Epithelial cell of prostate (primary cell): ENCODE results near the gene CYB561A3.
"Not testable (repeated sequence)": the region's sequence is repeated elsewhere in the genome, so short reads cannot be mapped to it uniquely, and the experiment has no call there.

ENCODE experiments used
- DNase-seq: peaks from one replicate; pipeline ENCODE4 v3.0.0-alpha.2; 2011; ENCODE audit warnings: low read depth, low spot score
- H3K27ac ChIP-seq: fragments of 450-650 bp; 2 replicates; pipeline ENCODE4 v1.5.1; 2017; ENCODE audit warnings: mild to moderate bottlenecking

Gene CYB561A3, protein sequence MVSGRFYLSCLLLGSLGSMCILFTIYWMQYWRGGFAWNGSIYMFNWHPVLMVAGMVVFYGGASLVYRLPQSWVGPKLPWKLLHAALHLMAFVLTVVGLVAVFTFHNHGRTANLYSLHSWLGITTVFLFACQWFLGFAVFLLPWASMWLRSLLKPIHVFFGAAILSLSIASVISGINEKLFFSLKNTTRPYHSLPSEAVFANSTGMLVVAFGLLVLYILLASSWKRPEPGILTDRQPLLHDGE

DNA sequence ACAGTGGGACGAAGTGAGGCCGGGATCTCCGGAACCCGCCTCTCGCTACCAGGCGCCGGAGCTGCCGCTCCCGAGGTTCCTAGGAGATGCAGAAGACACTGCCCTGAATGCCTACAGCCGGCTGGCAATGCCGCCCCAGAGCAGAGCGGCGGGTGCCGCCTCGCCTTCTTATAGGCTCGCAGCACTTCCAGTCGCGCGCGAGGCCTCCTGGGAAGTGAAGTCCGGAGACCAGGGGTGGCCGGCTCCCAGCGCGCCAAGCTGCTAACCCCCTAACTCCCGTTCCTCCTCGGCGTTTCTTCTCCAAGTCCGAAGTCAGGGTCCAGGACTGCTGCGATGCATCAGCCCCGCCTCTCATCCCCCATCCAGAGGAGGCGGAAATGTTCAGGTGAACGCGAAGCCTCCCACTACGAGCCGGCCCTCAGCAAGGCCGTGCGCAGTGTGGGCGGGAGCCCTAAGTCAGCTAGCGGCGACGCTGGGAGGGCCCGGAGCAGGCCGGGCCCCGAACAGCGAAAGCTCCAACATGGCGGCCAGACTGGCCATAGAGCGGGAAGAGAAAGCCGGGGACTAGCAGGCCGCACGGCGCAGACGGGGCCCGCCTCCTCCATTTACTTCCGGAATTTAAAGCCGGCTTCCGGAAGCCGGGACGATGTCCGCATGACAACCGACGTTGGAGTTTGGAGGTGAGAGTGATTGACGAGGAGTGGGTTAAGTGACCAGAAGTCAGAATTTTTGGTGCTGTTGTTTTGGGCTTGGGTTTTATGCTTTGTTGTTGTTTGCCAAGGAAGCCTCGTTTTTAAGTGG lies at the start of gene CYB561A3, which contains the start of gene TMEM138:
Gene CYB561A3, minus strand, starts transcription at position 142 of the 801 bp plus-strand sequence. CDS start 5,169 bp downstream, outside the sequence.
Gene TMEM138, plus strand, starts transcription at position 634 of the 801 bp plus-strand sequence. CDS start 2,017 bp downstream, outside the sequence.
- peak; percentile 69 for DNase-seq
- peak within 1 kb of the TSS; percentile 94 for H3K27ac ChIP-seq

- H3K27ac ChIP-seq, result no peak overlapping the region
- no peak for DNase-seq
Measured at GRCh38 chr11:61406991-61407728, 45.5 kb upstream of the CYB561A3 start.

DNA sequence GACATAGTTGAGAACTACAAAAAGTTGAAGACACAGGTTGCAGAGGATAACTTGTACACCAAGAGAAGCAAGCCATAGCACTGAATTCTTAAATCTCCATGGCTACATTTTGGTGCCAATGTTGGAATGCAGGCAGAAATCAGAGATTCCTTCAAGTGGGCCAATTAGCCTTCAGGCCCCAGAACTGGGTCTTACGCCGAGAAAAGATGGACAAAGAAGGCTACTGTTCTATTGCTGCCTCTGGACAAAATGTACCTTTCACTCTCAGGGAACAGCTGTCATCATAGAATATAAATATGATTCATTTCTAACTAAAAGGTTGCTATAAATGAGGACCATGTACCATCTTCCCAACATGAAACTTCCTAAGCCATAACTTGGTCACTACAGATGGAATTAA lies 44.4 kb upstream of the CYB561A3 start:
- H3K27ac ChIP-seq, result no peak overlapping the region
- DNase-seq, result no peak

DNA sequence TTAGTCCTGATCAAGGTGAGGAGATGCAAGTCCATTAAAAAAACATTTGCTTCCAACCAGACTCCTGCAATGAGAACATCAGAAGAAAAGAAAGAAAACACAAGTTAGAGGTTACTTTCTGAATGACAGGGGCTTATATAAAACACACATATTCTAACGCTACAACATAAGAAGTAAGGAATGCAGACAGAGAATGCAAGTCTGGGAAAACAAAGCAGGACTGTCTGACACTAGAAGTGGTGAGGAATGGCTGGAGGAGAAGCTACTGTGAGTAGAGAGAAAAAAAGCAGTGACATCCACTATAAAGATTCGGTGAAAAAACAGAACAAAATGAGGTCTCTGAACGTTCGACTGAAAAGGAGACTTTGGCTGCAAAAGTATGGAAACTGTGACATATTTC lies 43.0 kb upstream of the CYB561A3 start:
- H3K27ac ChIP-seq, result no peak overlapping the region
- DNase-seq, result no peak

GRCh38 chr11:61404103-61404502 lies 42.4 kb upstream of the CYB561A3 start:
- no peak for DNase-seq
- no peak overlapping the region for H3K27ac ChIP-seq

DNA sequence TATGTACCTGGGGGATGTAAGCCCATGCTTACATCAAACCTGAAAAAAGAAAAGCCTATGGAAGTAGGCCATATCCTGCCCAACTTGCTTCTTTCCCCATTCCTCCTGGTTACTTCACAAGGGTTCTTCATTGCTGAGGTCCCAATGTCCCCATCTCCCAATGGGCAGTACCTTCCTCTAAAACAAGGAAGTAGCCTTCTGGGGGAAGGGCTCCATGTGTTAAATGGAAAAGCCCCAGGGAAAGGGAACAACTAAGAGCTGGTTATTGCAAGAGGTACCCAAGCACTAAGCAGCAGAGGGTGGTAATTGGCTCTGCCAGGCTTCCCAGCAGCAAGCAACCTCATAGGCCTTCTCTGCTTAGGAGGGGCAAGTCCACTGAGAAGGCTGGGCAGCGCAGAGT lies 42.0 kb upstream of the CYB561A3 start:
- H3K27ac ChIP-seq, result no peak overlapping the region
- DNase-seq, result no peak

GRCh38 chr11:61401573-61401972 lies 39.9 kb upstream of the CYB561A3 start:
- H3K27ac ChIP-seq, result no peak overlapping the region
- DNase-seq, result no peak

GRCh38 chr11:61401173-61401572 lies 39.5 kb upstream of the CYB561A3 start:
- H3K27ac ChIP-seq, result no peak overlapping the region
- DNase-seq, result no peak

- DNase-seq, result no peak
Measured at GRCh38 chr11:61392981-61393595, 31.4 kb upstream of the CYB561A3 start.

DNA sequence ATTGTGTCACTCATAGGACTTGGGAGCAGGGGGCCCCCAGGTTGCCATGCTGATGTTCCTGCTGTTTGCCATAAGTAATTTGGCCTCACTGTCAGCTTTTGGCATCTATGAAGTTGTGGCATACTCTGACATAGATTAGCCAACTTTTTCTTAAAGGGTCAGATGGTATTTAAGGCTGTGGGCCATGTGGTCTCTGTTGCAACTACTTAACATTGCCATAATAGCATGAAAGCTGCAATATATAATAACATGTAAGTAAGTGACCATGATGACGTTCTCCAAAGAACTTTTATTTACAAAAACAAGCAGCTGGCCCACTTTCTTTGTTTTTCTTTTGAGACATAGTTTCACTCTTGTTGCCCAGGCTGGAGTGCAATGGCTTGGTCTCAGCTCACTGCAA lies 28.5 kb upstream of the CYB561A3 start:
- no peak for DNase-seq

More at GRCh38 chr11:61392981-61393595, 31.4 kb upstream of the CYB561A3 start:
- H3K27ac ChIP-seq, result peak overlapping the region; percentile 70

DNA sequence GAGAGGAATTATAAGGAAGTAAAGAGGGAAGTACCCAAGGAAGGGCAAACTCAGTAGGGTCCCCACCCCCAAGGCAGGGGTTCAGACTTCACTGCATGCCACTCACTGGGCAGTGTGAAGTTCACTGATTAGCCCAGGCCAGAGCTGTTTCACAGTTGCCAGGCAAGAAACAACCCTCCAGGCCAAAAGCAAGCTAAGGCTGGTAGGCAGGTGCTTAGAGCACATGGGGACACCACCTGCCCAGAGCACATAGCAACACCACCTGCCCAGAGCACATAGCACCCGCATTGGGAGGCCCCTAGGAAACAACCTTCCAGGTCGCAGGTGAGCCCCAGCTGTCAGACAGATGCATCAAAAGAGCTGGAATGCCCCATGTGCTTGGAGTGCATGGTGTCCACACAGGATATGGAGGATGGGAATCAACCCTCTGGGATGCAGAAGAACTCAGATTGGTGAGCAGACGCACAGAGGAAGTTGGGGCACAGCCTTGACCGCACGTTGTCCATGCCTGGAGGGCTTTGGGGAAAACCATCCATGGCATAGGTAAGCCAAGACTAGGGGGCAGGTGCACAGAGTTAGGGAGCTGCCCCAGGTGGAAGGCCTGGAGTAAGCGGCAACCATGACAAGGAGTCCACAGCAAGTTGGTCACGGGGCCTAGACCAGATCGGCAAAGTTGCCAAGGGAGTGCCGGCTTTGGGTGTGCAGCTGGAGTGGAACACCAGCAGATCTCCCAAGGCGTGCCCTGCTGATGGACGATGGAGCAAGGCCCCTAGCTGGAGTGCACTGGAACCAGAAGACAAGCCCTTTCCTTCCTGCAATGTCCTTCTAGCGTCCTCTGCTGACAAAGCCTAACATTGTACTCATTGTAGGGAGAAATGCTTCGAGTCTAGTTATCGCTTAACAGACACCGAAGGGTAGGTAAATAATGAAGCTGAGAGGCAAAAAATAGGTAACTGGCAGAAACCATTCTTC lies 22.9 kb upstream of the CYB561A3 start:
- H3K27ac ChIP-seq, result no peak overlapping the region
- no peak for DNase-seq

More for the DNA sequence above, 28.5 kb upstream of the CYB561A3 start:
- H3K27ac ChIP-seq, result no peak overlapping the region

GRCh38 chr11:61383859-61384258 lies 22.2 kb upstream of the CYB561A3 start:
- DNase-seq, H3K27ac ChIP-seq: not testable (repeated sequence)

- no peak overlapping the region for H3K27ac ChIP-seq
- DNase-seq, result no peak
Measured at GRCh38 chr11:61380884-61381283, 19.2 kb upstream of the CYB561A3 start.

DNA sequence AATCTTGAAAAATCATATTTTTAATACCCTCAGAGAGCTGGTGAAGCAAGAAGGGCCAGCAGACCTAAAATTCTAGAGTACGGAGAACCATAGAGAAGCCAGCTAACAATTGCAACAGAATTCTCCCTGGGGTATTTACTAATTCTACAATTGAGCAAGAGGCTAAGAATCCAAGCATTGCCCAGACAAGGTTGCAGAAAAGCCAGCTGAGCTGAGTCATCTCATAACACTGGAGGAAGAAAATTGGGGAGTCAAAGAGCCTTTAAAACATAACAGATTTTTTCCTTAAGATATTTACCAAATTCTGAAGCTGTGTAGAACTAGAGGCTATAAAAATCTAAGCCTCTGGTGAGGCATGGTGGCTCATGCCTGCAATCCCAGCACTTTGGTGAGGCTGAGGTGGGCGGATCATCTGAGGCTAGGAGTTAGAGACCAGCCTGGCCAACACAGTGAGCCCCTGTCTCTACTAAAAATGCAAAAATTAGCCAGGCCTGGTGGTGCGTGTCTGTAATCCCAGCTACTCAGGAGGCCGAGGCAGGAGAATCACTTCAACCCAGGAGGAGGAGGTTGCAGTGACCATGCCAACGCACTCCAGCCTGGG lies 17.1 kb upstream of the CYB561A3 start:
- H3K27ac ChIP-seq, result peak overlapping the region; percentile 81
- DNase-seq, result peak; percentile 81

DNA sequence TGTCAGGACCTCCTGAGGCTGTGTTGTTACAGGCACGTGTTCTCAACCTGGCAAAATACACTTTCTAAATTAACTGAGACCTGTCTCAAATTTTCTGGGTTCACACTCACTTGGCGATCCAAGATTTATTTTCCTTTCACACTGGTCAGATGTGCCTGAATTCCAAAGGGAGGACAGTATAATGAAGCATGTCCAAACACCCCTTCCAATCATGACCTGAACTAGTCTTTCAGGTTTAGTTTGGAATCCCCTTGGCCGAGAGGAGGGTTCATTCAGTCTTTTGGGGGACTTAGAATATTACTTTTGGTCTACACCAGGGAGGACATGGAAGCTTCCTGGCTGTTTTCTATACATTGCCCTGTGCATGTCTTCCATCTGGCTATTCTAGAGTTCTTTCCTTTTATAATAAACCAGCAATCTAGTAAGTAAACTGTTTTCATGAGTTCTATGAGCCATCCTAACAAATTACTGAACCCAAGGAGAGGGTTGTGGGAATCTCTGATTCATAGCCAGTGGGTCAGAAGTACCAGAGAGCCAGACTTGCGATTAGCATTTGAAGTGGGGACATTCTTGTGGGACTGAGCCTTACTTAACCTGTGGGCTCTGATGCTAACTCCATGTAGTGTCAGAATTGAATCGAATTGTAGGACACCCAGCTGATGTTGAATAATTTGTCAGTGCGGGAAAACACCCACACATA lies 15.9 kb upstream of the CYB561A3 start:
- peak overlapping the region; percentile 81 for H3K27ac ChIP-seq
- no peak for DNase-seq

DNA sequence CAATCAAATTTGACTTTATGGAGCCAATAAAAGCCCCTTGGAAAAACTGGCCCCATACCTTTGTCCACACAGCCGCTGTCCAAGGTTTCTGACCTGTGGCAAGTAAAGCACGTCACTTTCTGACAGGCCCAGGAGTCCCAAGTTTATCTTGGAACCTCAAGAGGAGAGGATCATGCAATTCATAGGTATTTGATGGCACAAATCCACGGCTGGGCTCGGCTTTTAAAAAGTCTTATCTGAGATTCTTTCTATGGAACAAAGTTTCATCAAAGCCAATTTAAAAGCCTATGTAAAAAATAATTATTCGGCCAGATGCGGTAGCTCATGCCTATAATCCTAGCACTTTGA lies 14.1 kb upstream of the CYB561A3 start:
- H3K27ac ChIP-seq, result peak overlapping the region; percentile 9
- no peak for DNase-seq

DNA sequence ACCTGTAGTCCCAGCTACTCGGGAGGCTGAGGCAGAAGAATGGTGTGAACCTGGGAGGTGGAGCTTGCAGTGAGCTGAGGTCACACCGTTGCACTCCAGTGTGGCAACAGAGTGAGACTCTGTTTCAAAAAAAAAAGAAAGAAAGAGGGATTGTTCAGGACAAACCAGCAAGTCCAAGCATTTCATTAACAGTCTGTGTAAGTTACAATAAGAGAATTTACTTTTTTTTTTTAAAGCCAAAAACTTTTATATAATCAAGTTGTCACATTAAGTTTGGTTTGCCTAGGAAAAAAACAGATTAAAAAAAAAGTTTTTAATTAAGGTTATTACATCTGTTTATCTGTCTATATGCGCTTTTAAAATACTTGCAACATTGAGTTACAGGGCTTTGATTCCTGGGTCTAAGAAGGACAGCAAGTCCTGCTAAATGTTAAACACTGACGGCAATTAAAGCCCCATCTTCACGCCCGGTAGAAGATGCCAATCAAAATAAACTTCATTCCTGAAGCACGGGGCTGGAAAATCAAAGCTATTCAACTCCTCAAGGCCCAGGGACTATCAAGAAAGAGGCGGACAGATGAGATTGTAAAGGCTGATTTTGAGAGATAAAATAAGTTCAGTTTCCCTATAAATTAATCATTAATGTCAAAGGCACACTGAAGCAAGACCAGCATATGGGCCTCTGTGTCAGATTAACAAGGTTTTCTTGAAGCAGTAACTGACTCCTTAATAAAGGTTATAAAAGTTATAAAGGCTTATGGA lies 11.2 kb upstream of the CYB561A3 start:
- no peak for DNase-seq

More for the DNA sequence above, 11.2 kb upstream of the CYB561A3 start:
- no peak overlapping the region for H3K27ac ChIP-seq
